HUES6 (cell line): ENCODE results near the gene FHIP1B.

Experiments used
- H3K27ac ChIP-seq: 2 replicates; pipeline ENCODE4 v1.7.0; 2013; ENCODE audit warnings: low read depth, mild to moderate bottlenecking, low read length, inconsistent platforms
- H3K27me3 ChIP-seq: 2 replicates; pipeline ENCODE4 v1.6.1; 2013; ENCODE audit warnings: low read length; ENCODE audit not compliant: control insufficient read depth, insufficient read depth
- H3K36me3 ChIP-seq: 2 replicates; pipeline ENCODE4 v1.6.1; 2013; ENCODE audit warnings: low read length; ENCODE audit not compliant: control insufficient read depth, insufficient read depth
- H3K4me1 ChIP-seq: 2 replicates; pipeline ENCODE4 v1.6.1; 2013; ENCODE audit warnings: low read length; ENCODE audit not compliant: control insufficient read depth, insufficient read depth
- H3K4me3 ChIP-seq: 2 replicates; pipeline ENCODE4 v1.5.1; 2013; ENCODE audit warnings: low read depth, low read length
- H3K9ac ChIP-seq: one replicate; pipeline ENCODE4 v1.6.1; 2013; ENCODE audit warnings: mild to moderate bottlenecking, low read length
- H3K9me3 ChIP-seq: 2 replicates; pipeline ENCODE4 v1.6.1; 2013; ENCODE audit warnings: low read depth, low read length; ENCODE audit not compliant: control insufficient read depth, insufficient read depth

FHIP1B gene

DNA sequence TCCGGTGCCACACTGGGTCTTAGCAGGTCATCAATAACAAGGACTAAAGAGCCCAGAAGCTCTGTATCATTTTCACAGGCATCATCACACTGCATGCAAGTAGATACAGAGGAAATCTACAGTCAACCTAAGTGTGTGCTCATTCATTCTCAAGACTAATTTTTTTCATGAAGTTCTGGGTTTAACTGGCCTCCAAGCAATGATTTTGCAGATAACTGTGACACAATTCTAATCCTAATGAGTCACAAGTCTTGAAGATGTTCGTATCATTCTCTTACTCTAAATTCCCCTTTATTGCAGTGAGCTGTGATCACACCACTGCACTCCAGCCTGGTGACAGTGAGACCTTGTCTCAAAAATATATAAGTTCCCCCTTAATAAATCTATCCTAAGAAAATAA, 33.0 kb downstream of the FHIP1B start:
- H3K27me3 ChIP-seq = no peaks in the 10 kb centered on the region

DNA sequence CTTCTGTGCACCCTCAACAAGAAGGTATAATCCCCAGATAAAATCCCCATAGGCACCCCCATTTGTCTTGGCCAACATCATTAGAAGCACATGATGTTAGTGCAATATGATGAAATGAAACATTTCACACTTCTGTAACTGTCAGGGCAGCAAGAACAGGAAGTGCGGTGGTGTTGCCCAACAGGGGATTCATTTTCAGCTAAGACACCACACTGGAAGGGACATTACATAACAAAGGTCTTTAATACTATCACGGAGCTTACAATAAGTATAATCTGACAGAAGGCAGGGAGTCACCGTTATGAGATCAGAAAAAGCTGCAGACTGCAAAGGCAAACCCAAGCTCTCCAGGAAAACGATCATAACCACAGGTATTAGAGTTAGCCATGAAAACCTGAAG, 33.5 kb downstream of the FHIP1B start:
- Histone ChIP-seq H3K27me3 (no peaks in the 10 kb centered on the region), H3K9me3 (no peaks in the 10 kb centered on the region), H3K9ac (no peak overlapping the region), H3K36me3 (peaks cover 9% of the 10 kb centered on the region), H3K27ac (no peak overlapping the region), H3K4me1 (no peaks in the 10 kb centered on the region; the same call in 1 of the 2 replicates), H3K4me3 (no peak overlapping the region)

More for the DNA sequence above, 33.0 kb downstream of the FHIP1B start:
- Histone ChIP-seq H3K9me3 (no peaks in the 10 kb centered on the region), H3K4me3 (no peak overlapping the region), H3K9ac (no peak overlapping the region), H3K27ac (no peak overlapping the region), H3K36me3 (peaks cover 9% of the 10 kb centered on the region), H3K4me1 (no peaks in the 10 kb centered on the region; the same call in 1 of the 2 replicates)

DNA sequence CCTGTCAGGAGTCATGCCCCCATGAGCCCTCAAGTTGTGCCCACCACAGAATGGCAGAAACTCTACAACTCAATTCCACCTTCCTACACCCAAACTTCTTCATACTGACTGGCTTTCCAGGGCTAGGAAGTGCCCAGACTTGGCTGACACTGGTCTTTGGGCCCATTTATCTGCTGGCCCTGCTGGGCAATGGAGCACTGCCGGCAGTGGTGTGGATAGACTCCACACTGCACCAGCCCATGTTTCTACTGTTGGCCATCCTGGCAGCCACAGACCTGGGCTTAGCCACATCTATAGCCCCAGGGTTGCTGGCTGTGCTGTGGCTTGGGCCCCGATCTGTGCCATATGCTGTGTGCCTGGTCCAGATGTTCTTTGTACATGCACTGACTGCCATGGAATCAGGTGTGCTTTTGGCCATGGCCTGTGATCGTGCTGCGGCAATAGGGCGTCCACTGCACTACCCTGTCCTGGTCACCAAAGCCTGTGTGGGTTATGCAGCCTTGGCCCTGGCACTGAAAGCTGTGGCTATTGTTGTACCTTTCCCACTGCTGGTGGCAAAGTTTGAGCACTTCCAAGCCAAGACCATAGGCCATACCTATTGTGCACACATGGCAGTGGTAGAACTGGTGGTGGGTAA, 35.1 kb downstream of the FHIP1B start, which contains the start of gene OR52W1:
Gene OR52W1, plus strand, starts transcription at position 51 of the 637 bp plus-strand sequence. Its CDS starts 0 bp downstream, at position 51.
- Histone ChIP-seq H3K9ac (no peak within 1 kb of the TSS), H3K27ac (no peak within 1 kb of the TSS), H3K9me3 (no peaks in the 10 kb centered on the region), H3K4me3 (no peak within 1 kb of the TSS), H3K4me1 (no peaks in the 10 kb centered on the region; the same call in 1 of the 2 replicates), H3K27me3 (no peaks in the 10 kb centered on the region), H3K36me3 (no peaks in the 10 kb centered on the region)

DNA sequence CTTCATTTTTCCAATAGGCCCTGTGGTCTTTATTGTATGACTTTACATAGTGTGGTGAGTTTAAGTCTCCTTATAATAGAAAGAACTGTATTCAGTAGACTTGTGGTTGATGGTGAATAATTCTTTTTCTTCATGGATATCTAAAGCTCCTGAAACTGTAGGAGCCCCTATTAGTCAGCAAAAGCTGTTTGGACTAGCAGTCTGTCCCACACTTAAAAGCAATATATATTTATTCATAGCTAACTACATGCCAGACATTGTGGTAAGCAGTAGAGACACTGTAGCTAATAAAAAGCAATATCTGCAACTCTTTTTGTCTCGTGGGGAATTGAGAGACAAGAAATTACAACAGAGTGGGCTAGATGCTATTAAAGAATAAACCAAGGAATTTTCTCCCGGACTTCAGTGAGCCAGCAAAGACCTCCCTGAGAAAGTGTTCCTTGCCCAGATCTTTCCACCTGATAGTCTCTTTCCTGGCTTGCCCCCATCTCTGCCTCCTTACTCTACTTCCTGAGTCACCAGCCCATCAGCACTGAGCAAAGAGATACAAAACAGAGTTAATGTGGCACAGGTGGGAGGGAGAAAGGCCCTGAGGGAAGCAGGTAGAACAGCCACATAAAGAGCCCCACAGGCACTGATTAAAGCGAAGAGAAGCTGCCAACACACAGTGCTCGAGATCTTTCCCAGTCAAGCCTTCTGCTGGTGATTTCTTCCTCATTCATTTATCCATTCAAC, 36.8 kb downstream of the FHIP1B start:
- Histone ChIP-seq H3K36me3 (no peaks in the 10 kb centered on the region), H3K4me1 (no peaks in the 10 kb centered on the region; the same call in 1 of the 2 replicates), H3K9ac (no peak overlapping the region), H3K9me3 (no peaks in the 10 kb centered on the region), H3K27me3 (no peaks in the 10 kb centered on the region), H3K27ac (no peak overlapping the region), H3K4me3 (no peak overlapping the region)

DNA sequence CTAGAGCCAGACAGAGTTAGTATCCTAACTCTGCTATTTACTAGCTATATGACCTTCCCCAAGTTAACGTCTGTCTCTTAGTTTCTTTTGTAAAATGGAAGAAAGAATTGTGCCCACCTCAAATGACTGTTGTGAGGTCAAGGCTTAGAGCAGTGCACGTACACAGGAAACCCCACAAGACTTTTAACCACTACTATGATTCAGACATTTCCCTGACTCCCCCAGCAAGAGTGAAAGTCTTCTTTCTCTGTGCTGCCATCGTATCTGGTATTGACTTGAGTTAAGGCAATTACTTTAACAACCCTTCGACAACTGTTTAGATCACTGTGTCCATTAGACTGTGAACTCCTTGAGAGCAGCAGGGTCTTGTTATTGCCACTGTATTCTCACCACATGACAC, 38.0 kb downstream of the FHIP1B start:
- Histone ChIP-seq H3K9me3 (no peaks in the 10 kb centered on the region), H3K27me3 (no peaks in the 10 kb centered on the region), H3K9ac (no peak overlapping the region), H3K36me3 (no peaks in the 10 kb centered on the region), H3K4me1 (no peaks in the 10 kb centered on the region; the same call in 1 of the 2 replicates), H3K27ac (no peak overlapping the region), H3K4me3 (no peak overlapping the region)

DNA sequence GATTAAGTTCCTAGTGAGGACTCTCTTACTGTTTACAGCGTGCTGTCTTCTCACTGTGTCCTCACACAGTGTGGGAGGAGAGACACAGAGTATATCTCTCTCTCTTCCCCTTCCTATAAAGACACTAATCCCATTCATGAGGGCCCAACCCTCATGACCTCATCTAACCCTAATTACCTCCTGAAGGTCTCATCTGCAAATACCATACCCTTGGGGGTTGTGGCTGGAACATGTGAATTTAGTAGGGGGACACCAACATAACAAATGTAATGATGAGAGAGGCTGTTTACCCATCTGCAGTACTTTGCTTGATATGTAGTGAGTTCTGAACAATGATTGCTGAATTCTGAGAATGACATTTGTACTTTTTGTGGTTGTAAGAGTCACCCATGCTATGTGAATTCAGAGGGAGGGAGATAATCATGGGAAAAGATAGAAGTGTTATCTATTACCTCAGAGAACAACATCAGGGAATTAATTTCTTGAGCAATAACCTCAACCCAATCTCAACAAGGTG, 40.3 kb downstream of the FHIP1B start:
- H3K27me3 ChIP-seq = no peaks in the 10 kb centered on the region

DNA sequence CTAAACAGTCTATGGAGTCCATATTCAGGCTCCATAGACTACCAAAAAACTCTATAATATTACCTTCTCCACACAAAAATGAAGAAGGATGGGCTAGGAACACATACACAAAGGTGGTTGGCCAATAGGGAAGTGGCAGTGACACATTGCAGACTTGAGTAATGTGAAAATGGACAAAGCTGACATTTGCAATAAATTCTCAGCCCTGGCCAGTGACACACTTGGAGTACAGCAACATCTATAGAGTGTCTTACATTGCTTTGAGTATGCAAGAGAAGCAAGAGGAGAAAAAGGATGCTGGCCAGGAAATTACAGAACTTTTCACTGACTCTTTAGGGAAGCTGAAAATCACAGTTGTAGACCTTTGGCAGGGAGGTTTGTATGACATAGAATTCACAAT, 42.7 kb downstream of the FHIP1B start:
- H3K4me3 ChIP-seq = no peak overlapping the region
- no peaks in the 10 kb centered on the region for H3K9me3 ChIP-seq
- H3K36me3 ChIP-seq = no peaks in the 10 kb centered on the region
- no peak overlapping the region for H3K27ac ChIP-seq
- no peaks in the 10 kb centered on the region for H3K27me3 ChIP-seq
- H3K4me1 ChIP-seq = no peaks in the 10 kb centered on the region
- no peak overlapping the region for H3K9ac ChIP-seq

More for the DNA sequence above, 40.3 kb downstream of the FHIP1B start:
- no peaks in the 10 kb centered on the region for H3K36me3 ChIP-seq
- H3K4me1 ChIP-seq = no peaks in the 10 kb centered on the region
- H3K9ac ChIP-seq = no peak overlapping the region
- H3K27ac ChIP-seq = no peak overlapping the region
- H3K4me3 ChIP-seq = no peak overlapping the region
- no peaks in the 10 kb centered on the region for H3K9me3 ChIP-seq

DNA sequence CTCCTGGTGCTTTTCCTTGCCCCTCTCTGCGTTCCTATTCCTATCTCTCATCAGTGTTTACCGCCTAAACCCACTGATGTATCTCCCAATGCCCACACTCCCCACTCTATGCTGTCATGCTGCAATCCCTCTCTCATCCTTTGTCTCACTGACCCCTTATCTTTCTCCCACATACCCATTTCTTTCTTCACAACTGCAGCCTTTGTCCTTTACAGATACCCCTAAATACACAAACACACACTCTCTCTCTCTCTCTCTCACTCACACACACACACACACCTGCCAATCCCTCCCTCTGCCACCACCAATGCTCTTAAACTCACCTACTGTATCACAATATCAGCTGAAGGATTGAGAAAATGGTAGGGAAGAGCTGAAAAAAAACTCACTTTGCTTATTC, 59.0 kb downstream of the FHIP1B start:
- Histone ChIP-seq H3K36me3 (no peaks in the 10 kb centered on the region), H3K9ac (no peak overlapping the region), H3K27me3 (no peaks in the 10 kb centered on the region), H3K27ac (no peak overlapping the region), H3K4me1 (peaks cover 4% of the 10 kb centered on the region; the same call in 1 of the 2 replicates), H3K9me3 (0 out of 2 replicates have a peak, but pooled peaks cover 5% of the 10 kb centered on the region), H3K4me3 (no peak overlapping the region)

DNA sequence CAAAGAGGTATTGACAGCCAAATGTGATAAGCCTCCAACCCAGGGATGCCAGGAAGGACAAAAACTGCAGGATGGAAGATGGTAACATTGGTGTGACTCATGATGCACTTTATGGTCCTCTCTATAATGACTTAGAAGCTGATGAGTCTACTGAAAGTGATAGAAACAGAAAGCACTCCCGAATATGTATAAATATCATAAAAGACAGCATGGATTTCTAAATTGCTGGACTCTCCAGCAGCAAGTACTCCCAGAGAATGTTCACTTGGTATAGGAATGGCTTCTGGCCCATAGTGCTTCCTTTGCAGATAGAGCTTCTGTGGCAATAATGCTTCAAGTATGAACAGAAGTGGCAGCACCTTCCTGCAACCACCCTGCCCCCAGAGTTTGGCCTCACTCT, 64.2 kb downstream of the FHIP1B start, which contains the start of gene OR52B2:
Gene OR52B2, minus strand, starts transcription at position 101 of the 400 bp plus-strand sequence. Its CDS starts 0 bp downstream, at position 101.
- H3K4me1 ChIP-seq = no peaks in the 10 kb centered on the region
- no peak within 1 kb of the TSS for H3K27ac ChIP-seq
- no peaks in the 10 kb centered on the region for H3K36me3 ChIP-seq
- no peak within 1 kb of the TSS for H3K4me3 ChIP-seq
- H3K27me3 ChIP-seq = no peaks in the 10 kb centered on the region
- no peak within 1 kb of the TSS for H3K9ac ChIP-seq
- peaks cover 2% of the 10 kb centered on the region; the same call in 1 of the 2 replicates for H3K9me3 ChIP-seq
